DND-41 (cell line): ENCODE results near the gene MRRF.
"Not testable (repeated sequence)": the region's sequence is repeated elsewhere in the genome, so short reads cannot be mapped to it uniquely, and the experiment has no call there.

Source experiments
- ATAC-seq: fragments of 200-7000 bp; cut with Tn5 transposase; 3 replicates; pipeline ENCODE4 v1.9.1; 2021; ENCODE audit warnings: low read depth; ENCODE audit not compliant: insufficient read depth
- DNase-seq: peaks from one replicate; pipeline ENCODE4 v3.0.0-alpha.2; 2020
- H2AFZ ChIP-seq: 2 replicates; pipeline ENCODE4 v1.6.0; 2012; ENCODE audit warnings: low read depth, low read length
- H3K27ac ChIP-seq: 2 replicates; pipeline ENCODE4 v1.5.1; 2012; ENCODE audit warnings: low read length, inconsistent platforms
- H3K27me3 ChIP-seq: fragments of 200-600 bp; sonication (generic); 2 replicates; pipeline ENCODE4 v1.6.0; 2012; ENCODE audit warnings: low read length, mild to moderate bottlenecking, inconsistent platforms; ENCODE audit not compliant: insufficient read depth, poor library complexity
- H3K36me3 ChIP-seq: 2 replicates; pipeline ENCODE4 v1.5.1; 2012; ENCODE audit warnings: low read length, inconsistent platforms; ENCODE audit not compliant: insufficient read depth
- H3K4me1 ChIP-seq: 2 replicates; pipeline ENCODE4 v1.5.1; 2012; ENCODE audit warnings: mild to moderate bottlenecking, low read length; ENCODE audit not compliant: insufficient read depth
- H3K4me2 ChIP-seq: 2 replicates; pipeline ENCODE4 v1.6.0; 2012; ENCODE audit warnings: mild to moderate bottlenecking, moderate library complexity, low read length, inconsistent platforms; ENCODE audit not compliant: insufficient read depth
- H3K4me3 ChIP-seq, 2 experiments: fragments of 200-600 bp in 1 of 2; shearing (Covaris generic) in 1 of 2; 2 replicates each; pipeline ENCODE4 v1.5.1; 2012 to 2016; ENCODE audit warnings: inconsistent platforms in 2 of 2, low read length in 2 of 2, mild to moderate bottlenecking in 2 of 2, low read depth in 1 of 2, moderate library complexity in 1 of 2
- H3K79me2 ChIP-seq: 2 replicates; pipeline ENCODE4 v1.6.0; 2012; ENCODE audit warnings: low read length, inconsistent platforms; ENCODE audit not compliant: insufficient read depth
- H3K9ac ChIP-seq: 2 replicates; pipeline ENCODE4 v1.6.0; 2012; ENCODE audit warnings: low read depth, mild to moderate bottlenecking, inconsistent platforms, low read length, moderate library complexity
- H3K9me3 ChIP-seq: 2 replicates; pipeline ENCODE4 v1.5.1; 2012; ENCODE audit warnings: low read length, moderate library complexity, mild to moderate bottlenecking, inconsistent platforms; ENCODE audit not compliant: insufficient read depth, severe bottlenecking
- H4K20me1 ChIP-seq: 2 replicates; pipeline ENCODE4 v1.6.0; 2012; ENCODE audit warnings: low read length; ENCODE audit not compliant: insufficient read depth
- EZH2 ChIP-seq: IDR thresholded peaks from 3 replicates; pipeline ENCODE4 v1.6.1; 2012; ENCODE audit warnings: borderline replicate concordance, low read depth, mild to moderate bottlenecking, moderate library complexity, low read length, inconsistent platforms; ENCODE audit not compliant: severe bottlenecking
- TF ChIP-seq, protein P1 (sequence below): IDR thresholded peaks from 2 replicates; pipeline ENCODE4 v1.5.1; 2012; ENCODE audit warnings: borderline replicate concordance, low read length, moderate library complexity, mild to moderate bottlenecking; ENCODE audit not compliant: poor library complexity, severe bottlenecking; ENCODE audit errors: extremely low read depth

The MRRF gene

DNA sequence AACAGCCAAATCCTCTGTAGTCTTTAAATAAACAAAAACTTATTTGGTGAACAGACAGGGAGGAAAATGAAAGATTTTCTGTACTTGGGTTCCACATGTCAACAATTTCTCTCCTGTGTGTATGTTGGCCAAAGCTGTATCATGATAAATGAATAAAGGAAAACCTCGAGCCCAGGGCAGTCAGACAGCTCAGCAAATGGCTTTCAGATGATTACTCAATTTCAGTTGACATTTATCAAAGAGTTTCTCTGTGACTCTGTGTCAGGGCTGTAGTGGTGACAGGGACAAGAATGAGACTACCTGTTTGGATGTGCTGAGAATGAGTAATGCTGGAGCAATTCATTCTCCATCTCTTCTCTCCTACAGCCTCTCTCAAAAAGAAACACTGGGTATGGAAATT, 60.4 kb downstream of the MRRF start:
- H2AFZ ChIP-seq, result no peak overlapping the region
- peaks cover 32% of the 10 kb centered on the region for H3K36me3 ChIP-seq
- no peak overlapping the region for H3K4me2 ChIP-seq
- no peaks in the 10 kb centered on the region for H4K20me1 ChIP-seq
- ATAC-seq (no peak), DNase-seq (no peak)
- H3K9me3 ChIP-seq, result no peaks in the 10 kb centered on the region
- H3K9ac ChIP-seq, result no peak overlapping the region
- H3K4me3 ChIP-seq, result no peak overlapping the region
- H3K27ac ChIP-seq, result no peak overlapping the region
- H3K79me2 ChIP-seq, result no peaks in the 10 kb centered on the region
- no peaks in the 10 kb centered on the region for H3K27me3 ChIP-seq
- H3K4me1 ChIP-seq, result no peaks in the 10 kb centered on the region
- TF ChIP-seq EZH2, result no peak
- TF ChIP-seq, protein P1, sequence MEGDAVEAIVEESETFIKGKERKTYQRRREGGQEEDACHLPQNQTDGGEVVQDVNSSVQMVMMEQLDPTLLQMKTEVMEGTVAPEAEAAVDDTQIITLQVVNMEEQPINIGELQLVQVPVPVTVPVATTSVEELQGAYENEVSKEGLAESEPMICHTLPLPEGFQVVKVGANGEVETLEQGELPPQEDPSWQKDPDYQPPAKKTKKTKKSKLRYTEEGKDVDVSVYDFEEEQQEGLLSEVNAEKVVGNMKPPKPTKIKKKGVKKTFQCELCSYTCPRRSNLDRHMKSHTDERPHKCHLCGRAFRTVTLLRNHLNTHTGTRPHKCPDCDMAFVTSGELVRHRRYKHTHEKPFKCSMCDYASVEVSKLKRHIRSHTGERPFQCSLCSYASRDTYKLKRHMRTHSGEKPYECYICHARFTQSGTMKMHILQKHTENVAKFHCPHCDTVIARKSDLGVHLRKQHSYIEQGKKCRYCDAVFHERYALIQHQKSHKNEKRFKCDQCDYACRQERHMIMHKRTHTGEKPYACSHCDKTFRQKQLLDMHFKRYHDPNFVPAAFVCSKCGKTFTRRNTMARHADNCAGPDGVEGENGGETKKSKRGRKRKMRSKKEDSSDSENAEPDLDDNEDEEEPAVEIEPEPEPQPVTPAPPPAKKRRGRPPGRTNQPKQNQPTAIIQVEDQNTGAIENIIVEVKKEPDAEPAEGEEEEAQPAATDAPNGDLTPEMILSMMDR, result no peak

DNA sequence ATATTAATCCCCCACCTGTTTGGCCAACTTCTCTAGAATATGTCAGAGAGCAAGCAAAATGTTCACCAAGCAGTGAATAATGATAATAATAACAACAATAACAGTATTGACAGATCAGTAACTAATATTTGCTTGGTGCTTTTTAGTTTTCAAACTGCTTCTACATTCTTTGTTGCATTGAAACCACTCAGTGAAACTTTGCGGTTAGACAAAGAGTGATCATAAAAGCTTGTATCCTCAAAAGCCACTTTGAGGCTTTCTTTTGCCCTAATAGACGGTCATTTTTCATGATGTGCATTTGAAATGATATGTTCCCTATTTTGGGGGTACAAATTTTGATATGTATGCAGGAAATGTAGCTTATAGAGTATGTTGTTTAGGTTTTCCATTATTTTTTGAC, 62.5 kb downstream of the MRRF start:
- no peaks in the 10 kb centered on the region for H3K27me3 ChIP-seq
- TF ChIP-seq EZH2, result no peak
- TF ChIP-seq, protein P1, result no peak
- no peaks in the 10 kb centered on the region for H3K79me2 ChIP-seq
- no peak overlapping the region for H3K4me3 ChIP-seq
- H4K20me1 ChIP-seq, result no peaks in the 10 kb centered on the region
- DNase-seq (no peak), ATAC-seq (no peak)
- H3K9me3 ChIP-seq, result no peaks in the 10 kb centered on the region
- H3K4me1 ChIP-seq, result no peaks in the 10 kb centered on the region
- peaks cover 26% of the 10 kb centered on the region for H3K36me3 ChIP-seq
- no peak overlapping the region for H3K27ac ChIP-seq
- H3K9ac ChIP-seq, result no peak overlapping the region
- no peak overlapping the region for H2AFZ ChIP-seq
- H3K4me2 ChIP-seq, result no peak overlapping the region

DNA sequence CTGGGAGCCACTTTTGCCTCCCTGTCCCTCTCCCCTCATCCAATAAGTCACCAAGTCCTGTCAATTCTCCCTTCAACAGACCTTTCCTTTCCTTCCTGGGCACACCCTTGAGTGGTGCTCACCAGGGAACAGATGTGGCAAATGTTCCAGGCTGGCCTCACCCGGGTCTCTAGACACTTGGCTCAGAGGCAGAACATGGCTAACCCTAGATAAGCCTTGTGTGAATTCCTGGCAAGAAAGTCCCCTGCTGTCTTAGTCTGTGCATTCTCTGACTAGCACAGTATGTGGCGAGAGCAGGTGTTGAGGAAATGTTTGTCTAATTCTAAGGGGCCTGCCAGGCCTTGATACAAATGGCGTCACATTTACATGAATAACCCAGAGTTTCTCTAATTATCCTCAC, 64.9 kb downstream of the MRRF start:
- Histone ChIP-seq H3K27ac (no peak overlapping the region), H3K27me3 (no peaks in the 10 kb centered on the region), H2AFZ (no peak overlapping the region), H4K20me1 (no peaks in the 10 kb centered on the region), H3K4me2 (no peak overlapping the region), H3K9me3 (no peaks in the 10 kb centered on the region), H3K36me3 (peaks cover 3% of the 10 kb centered on the region; the same call in 1 of the 2 replicates), H3K79me2 (no peaks in the 10 kb centered on the region), H3K4me1 (no peaks in the 10 kb centered on the region), H3K9ac (no peak overlapping the region), H3K4me3 (no peak overlapping the region)
- DNase-seq (no peak), ATAC-seq (no peak)
- TF ChIP-seq EZH2, result no peak
- TF ChIP-seq, protein P1, result no peak

DNA sequence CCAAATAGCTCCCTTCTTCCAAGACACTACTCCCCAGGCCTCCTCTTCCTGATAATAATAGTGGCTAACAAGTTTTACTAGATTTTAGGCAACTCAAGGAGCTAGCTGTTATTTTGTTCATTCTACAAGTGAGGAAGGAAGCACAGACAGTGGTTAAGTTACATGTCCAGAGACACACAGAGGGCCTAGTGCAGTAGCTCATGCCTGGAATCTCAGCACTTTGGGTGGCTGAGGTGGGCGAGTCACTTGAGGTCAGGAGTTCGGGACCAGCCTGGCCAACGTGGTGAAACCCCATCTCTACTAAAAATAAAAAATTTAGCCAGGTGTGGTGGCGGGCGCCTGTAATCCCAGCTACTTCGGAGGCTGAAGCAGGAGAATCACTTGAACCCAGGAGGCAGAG, 65.8 kb downstream of the MRRF start:
- not testable (repeated sequence) for H3K27me3 ChIP-seq, H3K27ac ChIP-seq, H3K4me2 ChIP-seq, DNase-seq, H3K79me2 ChIP-seq, H3K4me1 ChIP-seq, H2AFZ ChIP-seq, H3K36me3 ChIP-seq, ATAC-seq, H3K4me3 ChIP-seq, H4K20me1 ChIP-seq, H3K9ac ChIP-seq, H3K9me3 ChIP-seq
